Endothelial cell of hepatic sinusoid (primary cell): ENCODE data around the gene ZSWIM3.

Source experiments
- in situ Hi-C: cut with HindIII; loops from 2 replicates; pipeline ENCODE4 v1.10.0; 2017; ENCODE audit warnings: low sequenced_read_pairs

Gene ZSWIM3

GRCh38 chr20:45925821-45926506, 68.5 kb downstream of the ZSWIM3 start:
- in situ Hi-C loops: no loop called here

GRCh38 chr20:45926731-45927070, 69.3 kb downstream of the ZSWIM3 start:
- in situ Hi-C loops: no loop called here

GRCh38 chr20:45927071-45927878, 69.9 kb downstream of the ZSWIM3 start:
- in situ Hi-C loops: no loop called here
